ENCODE results near the gene TEX26. TPM values are rescaled to one million over a fixed set of nuclear protein-coding genes. Genes with fewer than 3 reads are reported as not detected.

The TEX26 gene
- total and polyA plus RNA-seq, 4 donors, result 0.08 to 0.31 TPM; not detected in 2

DNA sequence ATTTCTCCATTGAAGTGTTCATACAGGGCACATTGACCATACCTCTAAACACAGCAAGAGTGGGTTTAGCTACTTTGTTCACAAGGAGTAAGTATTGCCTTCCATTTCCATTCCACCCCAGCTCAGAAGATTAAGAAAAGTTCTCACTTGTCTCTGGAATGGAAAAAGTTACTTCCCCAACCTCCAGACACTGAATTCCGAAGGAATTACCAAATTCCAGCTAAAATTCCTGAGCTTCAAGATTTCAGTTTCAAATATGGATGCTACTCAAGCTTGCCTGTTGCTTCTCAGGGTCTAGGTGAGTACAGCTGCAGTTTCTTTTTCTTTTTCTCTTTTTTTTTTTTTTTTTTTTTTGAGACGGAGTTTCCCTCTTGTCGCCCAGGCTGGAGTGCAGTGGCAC lies 33.6 kb downstream of the TEX26 start:
- 81% methylated on average over 3 of the region's 3 CpGs for WGBS
- H3K27me3 ChIP-seq (ENCODE audit: control insufficient read depth in 4 of 4, insufficient read depth in 4 of 4, low read length in 3 of 4), result peaks cover 0 to 3% (median 1%) of the 10 kb centered on the region in 4 donors

More for the DNA sequence above, 33.6 kb downstream of the TEX26 start:
- H3K4me1 ChIP-seq (ENCODE audit: control insufficient read depth in 4 of 4, insufficient read depth in 4 of 4, low read length in 3 of 4), result no peaks in the 10 kb centered on the region
- TF ChIP-seq RXRA (IDR thresholded peaks at IDR 0.05) (no peak), GABPA (IDR thresholded peaks at IDR 0.05 in 1 of 2, conservative IDR thresholded peaks at IDR 0.05 in 1 of 2) (no peak), CTCF (IDR thresholded peaks at IDR 0.05; ENCODE audit: low read depth, low read length, missing input control) (no peak), TAF1 (conservative IDR thresholded peaks at IDR 0.05) (no peak), HNF4A (conservative IDR thresholded peaks at IDR 0.05) (no peak), SP1 (IDR thresholded peaks at IDR 0.05) (no peak), FOXA2 (IDR thresholded peaks at IDR 0.05) (no peak), EGR1 (IDR thresholded peaks at IDR 0.05; ENCODE audit: low read depth in 2 of 2) (no peak), JUND (IDR thresholded peaks at IDR 0.05) (no peak), RAD21 (IDR thresholded peaks at IDR 0.05) (no peak), ZBTB33 (IDR thresholded peaks at IDR 0.05) (no peak), NR2F2 (IDR thresholded peaks at IDR 0.05) (no peak), FOXA1 (IDR thresholded peaks at IDR 0.05) (no peak), YY1 (IDR thresholded peaks at IDR 0.05) (no peak), HNF4G (IDR thresholded peaks at IDR 0.05) (no peak)
- TF ChIP-seq, protein P1, sequence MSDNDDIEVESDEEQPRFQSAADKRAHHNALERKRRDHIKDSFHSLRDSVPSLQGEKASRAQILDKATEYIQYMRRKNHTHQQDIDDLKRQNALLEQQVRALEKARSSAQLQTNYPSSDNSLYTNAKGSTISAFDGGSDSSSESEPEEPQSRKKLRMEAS (IDR thresholded peaks at IDR 0.05), result no peak
- TF ChIP-seq, protein P2, sequence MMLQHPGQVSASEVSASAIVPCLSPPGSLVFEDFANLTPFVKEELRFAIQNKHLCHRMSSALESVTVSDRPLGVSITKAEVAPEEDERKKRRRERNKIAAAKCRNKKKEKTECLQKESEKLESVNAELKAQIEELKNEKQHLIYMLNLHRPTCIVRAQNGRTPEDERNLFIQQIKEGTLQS (IDR thresholded peaks at IDR 0.05), result no peak
- TF ChIP-seq, protein P3, sequence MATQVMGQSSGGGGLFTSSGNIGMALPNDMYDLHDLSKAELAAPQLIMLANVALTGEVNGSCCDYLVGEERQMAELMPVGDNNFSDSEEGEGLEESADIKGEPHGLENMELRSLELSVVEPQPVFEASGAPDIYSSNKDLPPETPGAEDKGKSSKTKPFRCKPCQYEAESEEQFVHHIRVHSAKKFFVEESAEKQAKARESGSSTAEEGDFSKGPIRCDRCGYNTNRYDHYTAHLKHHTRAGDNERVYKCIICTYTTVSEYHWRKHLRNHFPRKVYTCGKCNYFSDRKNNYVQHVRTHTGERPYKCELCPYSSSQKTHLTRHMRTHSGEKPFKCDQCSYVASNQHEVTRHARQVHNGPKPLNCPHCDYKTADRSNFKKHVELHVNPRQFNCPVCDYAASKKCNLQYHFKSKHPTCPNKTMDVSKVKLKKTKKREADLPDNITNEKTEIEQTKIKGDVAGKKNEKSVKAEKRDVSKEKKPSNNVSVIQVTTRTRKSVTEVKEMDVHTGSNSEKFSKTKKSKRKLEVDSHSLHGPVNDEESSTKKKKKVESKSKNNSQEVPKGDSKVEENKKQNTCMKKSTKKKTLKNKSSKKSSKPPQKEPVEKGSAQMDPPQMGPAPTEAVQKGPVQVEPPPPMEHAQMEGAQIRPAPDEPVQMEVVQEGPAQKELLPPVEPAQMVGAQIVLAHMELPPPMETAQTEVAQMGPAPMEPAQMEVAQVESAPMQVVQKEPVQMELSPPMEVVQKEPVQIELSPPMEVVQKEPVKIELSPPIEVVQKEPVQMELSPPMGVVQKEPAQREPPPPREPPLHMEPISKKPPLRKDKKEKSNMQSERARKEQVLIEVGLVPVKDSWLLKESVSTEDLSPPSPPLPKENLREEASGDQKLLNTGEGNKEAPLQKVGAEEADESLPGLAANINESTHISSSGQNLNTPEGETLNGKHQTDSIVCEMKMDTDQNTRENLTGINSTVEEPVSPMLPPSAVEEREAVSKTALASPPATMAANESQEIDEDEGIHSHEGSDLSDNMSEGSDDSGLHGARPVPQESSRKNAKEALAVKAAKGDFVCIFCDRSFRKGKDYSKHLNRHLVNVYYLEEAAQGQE (IDR thresholded peaks at IDR 0.05), result no peak
- no peaks in the 10 kb centered on the region for H3K36me3 ChIP-seq (ENCODE audit: control insufficient read depth in 4 of 4, insufficient read depth in 3 of 4, low read depth in 1 of 4, low read length in 3 of 4)
- no peak overlapping the region for H3K9ac ChIP-seq (ENCODE audit: low read depth in 1 of 2, low read length in 2 of 2)
- H3K4me3 ChIP-seq (ENCODE audit: low read depth in 1 of 3, low read length in 3 of 3), result no peak overlapping the region
- no peak overlapping the region for H3K27ac ChIP-seq (ENCODE audit: low read depth in 1 of 2, low read length in 2 of 2)
- no peaks in the 10 kb centered on the region for H3K9me3 ChIP-seq (ENCODE audit: control insufficient read depth in 4 of 4, low read length in 3 of 4)
- no peak for DNase-seq (ENCODE audit: low spot score)

Measured in liver (tissue), 9 donors.